H9 (cell line): ENCODE results near the gene C19orf73. TPM values are rescaled to one million over a fixed set of nuclear protein-coding genes. Genes with fewer than 3 reads are reported as not detected.

Experiments
- DNase-seq: peaks from one replicate; pipeline ENCODE4 v3.0.0-alpha.2; 2017
- H2AFZ ChIP-seq: one replicate; pipeline ENCODE4 v1.6.1; 2013; ENCODE audit warnings: mild to moderate bottlenecking, low read length, control low read depth, moderate library complexity
- H2AK5ac ChIP-seq: 2 replicates; pipeline ENCODE4 v1.6.1; 2013; ENCODE audit warnings: low read length, control low read depth, mixed read lengths; ENCODE audit not compliant: insufficient read length
- H2BK120ac ChIP-seq: one replicate; pipeline ENCODE4 v1.6.1; 2013; ENCODE audit warnings: low read depth, mild to moderate bottlenecking, low read length, control low read depth, inconsistent platforms; ENCODE audit not compliant: poor library complexity, severe bottlenecking
- H2BK12ac ChIP-seq: 2 replicates; pipeline ENCODE4 v1.6.1; 2013; ENCODE audit warnings: low read length, control low read depth, mixed read lengths, low read depth; ENCODE audit not compliant: insufficient read length
- H2BK15ac ChIP-seq: 2 replicates; pipeline ENCODE4 v1.6.1; 2013; ENCODE audit warnings: low read depth, low read length, control low read depth
- H2BK20ac ChIP-seq: one replicate; pipeline ENCODE4 v1.6.1; 2013; ENCODE audit warnings: low read depth, mild to moderate bottlenecking, low read length, control low read depth, inconsistent platforms; ENCODE audit not compliant: poor library complexity, severe bottlenecking
- H2BK5ac ChIP-seq: 2 replicates; pipeline ENCODE4 v1.6.1; 2013; ENCODE audit warnings: low read length, control low read depth, mixed read lengths; ENCODE audit not compliant: insufficient read length
- H3K14ac ChIP-seq: 2 replicates; pipeline ENCODE4 v1.6.1; 2013; ENCODE audit warnings: low read length, control low read depth; ENCODE audit not compliant: insufficient read depth
- H3K18ac ChIP-seq: 2 replicates; pipeline ENCODE4 v1.6.1; 2013; ENCODE audit warnings: low read depth, mild to moderate bottlenecking, mixed read lengths, low read length, control low read depth; ENCODE audit not compliant: insufficient read length
- H3K23ac ChIP-seq: 2 replicates; pipeline ENCODE4 v1.6.1; 2013; ENCODE audit warnings: low read length, control low read depth, mixed read lengths, low read depth; ENCODE audit not compliant: insufficient read length
- H3K23me2 ChIP-seq: 2 replicates; pipeline ENCODE4 v1.6.1; 2013; ENCODE audit warnings: low read depth, mild to moderate bottlenecking, mixed read lengths, low read length, control low read depth; ENCODE audit not compliant: insufficient read length, poor library complexity, severe bottlenecking
- H3K27ac ChIP-seq: 2 replicates; pipeline ENCODE4 v1.5.1; 2013; ENCODE audit warnings: low read length, control low read depth, mixed read lengths, low read depth; ENCODE audit not compliant: insufficient read length
- H3K27me3 ChIP-seq: 2 replicates; pipeline ENCODE4 v1.6.1; 2013; ENCODE audit warnings: low read length, control low read depth, inconsistent platforms; ENCODE audit not compliant: insufficient read depth
- H3K4ac ChIP-seq: 2 replicates; pipeline ENCODE4 v1.6.1; 2013; ENCODE audit warnings: low read depth, mild to moderate bottlenecking, control low read depth, inconsistent platforms, low read length, moderate library complexity
- H3K4me1 ChIP-seq: 2 replicates; pipeline ENCODE4 v1.6.1; 2013; ENCODE audit warnings: low read length, control low read depth, inconsistent platforms; ENCODE audit not compliant: insufficient read depth
- H3K4me2 ChIP-seq: 2 replicates; pipeline ENCODE4 v1.6.1; 2013; ENCODE audit warnings: low read length, control low read depth, mixed read lengths; ENCODE audit not compliant: insufficient read length, insufficient read depth
- H3K56ac ChIP-seq: 2 replicates; pipeline ENCODE4 v1.6.1; 2013; ENCODE audit warnings: low read depth, mild to moderate bottlenecking, mixed read lengths, low read length, control low read depth; ENCODE audit not compliant: insufficient read length
- H3K79me1 ChIP-seq: 2 replicates; pipeline ENCODE4 v1.6.1; 2013; ENCODE audit warnings: low read depth, mild to moderate bottlenecking, moderate library complexity, low read length, control low read depth, inconsistent platforms; ENCODE audit not compliant: insufficient read depth, poor library complexity, severe bottlenecking
- H3K79me2 ChIP-seq: 2 replicates; pipeline ENCODE4 v1.6.1; 2013; ENCODE audit warnings: low read length, control low read depth, inconsistent platforms; ENCODE audit not compliant: insufficient read depth
- H3K9ac ChIP-seq: 2 replicates; pipeline ENCODE4 v1.6.1; 2013; ENCODE audit warnings: low read length, control low read depth, mixed read lengths; ENCODE audit not compliant: insufficient read length; ENCODE audit errors: extremely low read depth
- H3K9me3 ChIP-seq: one replicate; pipeline ENCODE4 v1.6.1; 2013; ENCODE audit warnings: low read depth, low read length, inconsistent platforms; ENCODE audit not compliant: control insufficient read depth
- H3T11ph ChIP-seq: one replicate; pipeline ENCODE4 v1.6.1; 2013; ENCODE audit warnings: mild to moderate bottlenecking, low read length, control low read depth, inconsistent platforms
- H4K20me1 ChIP-seq: one replicate; pipeline ENCODE4 v1.6.1; 2013; ENCODE audit not compliant: control insufficient read depth, insufficient read length, insufficient read depth
- H4K5ac ChIP-seq: 2 replicates; pipeline ENCODE4 v1.6.1; 2013; ENCODE audit warnings: low read depth, mild to moderate bottlenecking, mixed read lengths, low read length, control low read depth; ENCODE audit not compliant: insufficient read length
- H4K8ac ChIP-seq: replicated peaks from 2 replicates; pipeline ENCODE4 v1.6.1; 2013; ENCODE audit warnings: low read length, control low read depth, mixed read lengths, low read depth; ENCODE audit not compliant: insufficient read length
- H4K91ac ChIP-seq: 2 replicates; pipeline ENCODE4 v1.6.1; 2013; ENCODE audit warnings: low read depth, mild to moderate bottlenecking, moderate library complexity, mixed read lengths, low read length, control low read depth; ENCODE audit not compliant: insufficient read length
- H3K27ac Mint-ChIP-seq, 3 experiments: 2 replicates in 2 of 3; 3 replicates in 1 of 3; pipeline ENCODE4 v1.8.0; 2020 to 2021; ENCODE audit warnings: mixed read lengths in 3 of 3, mild to moderate bottlenecking in 1 of 3, moderate library complexity in 1 of 3
- H3K27me3 Mint-ChIP-seq: 2 replicates; pipeline ENCODE4 v1.8.0; 2021; ENCODE audit warnings: low read depth, mild to moderate bottlenecking, moderate library complexity, mixed read lengths
- H3K36me3 Mint-ChIP-seq, 3 experiments: 2 replicates in 2 of 3; 3 replicates in 1 of 3; pipeline ENCODE4 v1.8.0; 2020 to 2021; ENCODE audit warnings: low read depth in 3 of 3, mixed read lengths in 3 of 3; ENCODE audit not compliant: insufficient read depth in 1 of 3
- H3K4me1 Mint-ChIP-seq, 2 experiments: 2 replicates each; pipeline ENCODE4 v1.8.0; 2020; ENCODE audit warnings: mixed read lengths in 2 of 2
- H3K4me3 Mint-ChIP-seq, 2 experiments: 2 replicates in 1 of 2; 3 replicates in 1 of 2; pipeline ENCODE4 v1.8.0; 2020 to 2021; ENCODE audit warnings: mild to moderate bottlenecking in 2 of 2, mixed read lengths in 2 of 2, moderate library complexity in 1 of 2
- H3K9me3 Mint-ChIP-seq, 2 experiments: 2 replicates in 1 of 2; 3 replicates in 1 of 2; pipeline ENCODE4 v1.8.0; 2020; ENCODE audit warnings: mild to moderate bottlenecking in 2 of 2, mixed read lengths in 2 of 2, moderate library complexity in 1 of 2
- WGBS: extraction: QIAGEN DNeasy Blood & Tissue Kit; methylation state at CpG from one replicate; pipeline ENCODE4 v1.1.7; 2013; ENCODE audit warnings: missing lambda C conversion rate, low lambda C conversion rate, mixed read lengths; ENCODE audit not compliant: insufficient read length; ENCODE audit errors: extremely low coverage; 5-methylcytosine and 5-hydroxymethylcytosine counted together
- total RNA-seq: library from RNA; stranded (reverse); gene quantifications from 2 replicates; pipeline ENCODE4 v1.2.1, GENCODE V29; 2021
- TF ChIP-seq, protein P1 (sequence below): fragments of 200-600 bp; sonication (generic); conservative IDR thresholded peaks from 3 replicates; pipeline ENCODE4 v1.8.0; 2021; ENCODE audit warnings: antibody characterized with exemption, mild to moderate bottlenecking

The C19orf73 gene
- total RNA-seq, 1 experiment from 2014 or later: 1.1 TPM

DNA sequence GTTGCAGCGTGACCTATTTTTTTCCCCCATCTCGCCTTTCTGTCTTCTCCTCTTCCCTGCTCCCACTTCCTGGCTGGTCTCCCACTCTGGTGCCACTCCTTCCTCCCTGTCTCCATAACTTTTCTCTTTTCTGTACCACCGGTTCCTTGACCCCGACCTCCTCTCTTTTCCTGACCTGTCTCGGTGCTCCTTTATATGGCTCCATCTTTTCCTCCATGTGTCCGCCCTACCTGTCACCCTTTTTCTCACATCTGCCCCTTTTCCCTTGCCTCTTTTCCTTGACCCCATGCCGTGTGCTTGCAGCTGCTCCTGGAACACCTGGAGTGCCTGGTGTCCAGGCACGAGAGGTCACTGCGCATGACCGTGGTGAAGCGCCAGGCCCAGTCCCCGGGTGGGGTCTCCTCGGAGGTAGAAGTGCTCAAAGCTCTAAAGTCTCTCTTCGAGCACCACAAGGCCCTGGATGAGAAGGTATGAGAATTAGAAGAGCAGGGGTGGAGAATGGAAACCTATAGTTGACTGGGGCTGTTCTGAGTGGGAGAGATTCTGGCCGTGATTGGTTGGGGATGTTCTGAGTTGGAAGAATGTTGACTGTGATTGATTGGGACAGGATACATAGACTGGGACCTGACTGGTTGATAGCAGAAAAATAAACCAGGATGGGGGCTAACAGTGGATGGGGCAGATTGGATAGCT is 9.7 kb upstream of the C19orf73 start:
- WGBS: no CpG with 5 or more reads among the region's 15 CpGs
- Mint-ChIP-seq H3K4me1 (peaks cover 23 to 41% of the 10 kb centered on the region in 2 experiments), H3K27ac (peak overlapping the region in 1 of 3 experiments; percentile 12; a peak in 4 of 7 replicates), H3K4me3 (peak overlapping the region; percentile 69 to 92), H3K9me3 (no peaks in the 10 kb centered on the region), H3K36me3 (peaks cover 10 to 18% (median 15%) of the 10 kb centered on the region in 3 experiments; a peak in 6 of 7 replicates), H3K27me3 (peaks cover 4% of the 10 kb centered on the region; the same call in 1 of the 2 replicates)
- Histone ChIP-seq H3K4ac (no peak overlapping the region), H4K8ac (no peak overlapping the region), H3K14ac (no peak overlapping the region), H2BK120ac (no peak overlapping the region), H3K27me3 (no peaks in the 10 kb centered on the region), H3K23ac (no peak overlapping the region), H2BK12ac (no peak overlapping the region), H3K56ac (no peak overlapping the region), H4K5ac (no peak overlapping the region), H2BK5ac (no peak overlapping the region), H2BK15ac (no peak overlapping the region), H3K9me3 (no peaks in the 10 kb centered on the region), H3K27ac (no peak overlapping the region), H3T11ph (no peak overlapping the region), H3K9ac (no peak overlapping the region), H2AFZ (no peak overlapping the region), H3K4me2 (peak overlapping the region; percentile 67), H3K23me2 (peaks cover 9% of the 10 kb centered on the region), H4K20me1 (no peaks in the 10 kb centered on the region), H3K4me1 (peaks cover 4% of the 10 kb centered on the region; the same call in 1 of the 2 replicates), H3K79me1 (no peaks in the 10 kb centered on the region), H3K18ac (no peak overlapping the region), H4K91ac (no peak overlapping the region), H3K79me2 (no peaks in the 10 kb centered on the region), H2BK20ac (no peak overlapping the region), H2AK5ac (no peak overlapping the region)
- TF ChIP-seq, protein P1, sequence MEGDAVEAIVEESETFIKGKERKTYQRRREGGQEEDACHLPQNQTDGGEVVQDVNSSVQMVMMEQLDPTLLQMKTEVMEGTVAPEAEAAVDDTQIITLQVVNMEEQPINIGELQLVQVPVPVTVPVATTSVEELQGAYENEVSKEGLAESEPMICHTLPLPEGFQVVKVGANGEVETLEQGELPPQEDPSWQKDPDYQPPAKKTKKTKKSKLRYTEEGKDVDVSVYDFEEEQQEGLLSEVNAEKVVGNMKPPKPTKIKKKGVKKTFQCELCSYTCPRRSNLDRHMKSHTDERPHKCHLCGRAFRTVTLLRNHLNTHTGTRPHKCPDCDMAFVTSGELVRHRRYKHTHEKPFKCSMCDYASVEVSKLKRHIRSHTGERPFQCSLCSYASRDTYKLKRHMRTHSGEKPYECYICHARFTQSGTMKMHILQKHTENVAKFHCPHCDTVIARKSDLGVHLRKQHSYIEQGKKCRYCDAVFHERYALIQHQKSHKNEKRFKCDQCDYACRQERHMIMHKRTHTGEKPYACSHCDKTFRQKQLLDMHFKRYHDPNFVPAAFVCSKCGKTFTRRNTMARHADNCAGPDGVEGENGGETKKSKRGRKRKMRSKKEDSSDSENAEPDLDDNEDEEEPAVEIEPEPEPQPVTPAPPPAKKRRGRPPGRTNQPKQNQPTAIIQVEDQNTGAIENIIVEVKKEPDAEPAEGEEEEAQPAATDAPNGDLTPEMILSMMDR: no peak
- DNase-seq: no peak
